Upper lobe of left lung (tissue), 4 donors: ENCODE measurements around the gene C2.

ENCODE experiments used
- CTCF ChIP-seq, 6 experiments: fragments of 450-650 bp in 4 of 6; fragments of 200-600 bp in 2 of 6; sonication (generic) in 2 of 6; IDR thresholded peaks; one replicate each; pipeline ENCODE4 v1.5.1; 2016 to 2019; ENCODE audit warnings: antibody characterized with exemption in 6 of 6
- POLR2A ChIP-seq, 4 donors: fragments of 450-650 bp; IDR thresholded peaks; one replicate each; pipeline ENCODE4 v1.5.1; 2016 to 2017; ENCODE audit warnings: antibody characterized with exemption in 4 of 4, mild to moderate bottlenecking in 2 of 4
- POLR2AphosphoS5 ChIP-seq, 2 donors: sonication (generic); formaldehyde crosslinking; IDR thresholded peaks; one replicate each; pipeline ENCODE4 v1.5.1; 2017; ENCODE audit warnings: antibody characterized with exemption in 2 of 2

GRCh38 chr6:31915351-31915750, 12.2 kb upstream of the C2 start:
- TF ChIP-seq POLR2A (IDR thresholded peaks at IDR 0.05) (no peak), CTCF (IDR thresholded peaks at IDR 0.05) (no peak), POLR2AphosphoS5 (IDR thresholded peaks at IDR 0.05) (no peak)
